Body of pancreas (tissue), 4 donors: ENCODE measurements around the gene POC1A.

ENCODE experiments used
- POLR2A ChIP-seq, 3 donors: fragments of 450-650 bp; IDR thresholded peaks; one replicate each; pipeline ENCODE4 v1.6.1; 2016; ENCODE audit warnings: antibody characterized with exemption in 3 of 3, mild to moderate bottlenecking in 2 of 3
- TF ChIP-seq, protein P1 (sequence below), 7 experiments: fragments of 450-650 bp in 4 of 7; fragments of 200-600 bp in 3 of 7; sonication (generic) in 3 of 7; IDR thresholded peaks; one replicate each; pipeline ENCODE4 v1.5.1; 2016 to 2019; ENCODE audit warnings: antibody characterized with exemption in 7 of 7

DNA sequence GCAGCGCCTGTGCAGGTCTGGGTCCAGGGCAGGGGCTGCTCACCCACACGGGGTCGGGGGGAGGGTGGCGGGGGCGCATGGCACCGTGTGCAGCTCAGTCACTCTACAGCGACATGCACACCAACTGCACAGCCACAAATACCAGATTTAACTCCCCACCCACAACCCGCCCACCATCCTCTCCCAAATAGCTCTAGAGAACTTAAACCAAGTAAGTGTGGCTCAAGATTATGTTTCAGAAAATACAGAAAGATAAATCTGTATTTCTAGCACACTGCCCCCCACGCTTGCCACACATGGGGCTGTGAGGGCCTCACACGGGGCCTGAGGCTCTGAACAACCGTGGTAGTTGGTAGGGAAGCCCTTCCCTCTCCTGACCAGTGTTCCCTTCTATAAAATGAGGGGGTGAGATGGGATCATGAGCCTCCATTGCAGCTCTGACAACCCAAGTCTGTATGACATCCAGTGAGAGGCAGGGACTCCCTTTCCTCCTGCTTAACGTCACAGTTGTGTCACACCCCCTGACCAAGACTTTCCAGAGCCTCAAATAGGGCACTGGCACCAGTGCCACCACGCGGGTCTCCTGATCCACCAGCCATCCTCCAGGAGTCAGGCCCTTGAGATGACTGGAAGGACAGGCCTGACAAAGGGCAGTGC lies 23.1 kb downstream of the POC1A start:
- TF ChIP-seq, protein P1, sequence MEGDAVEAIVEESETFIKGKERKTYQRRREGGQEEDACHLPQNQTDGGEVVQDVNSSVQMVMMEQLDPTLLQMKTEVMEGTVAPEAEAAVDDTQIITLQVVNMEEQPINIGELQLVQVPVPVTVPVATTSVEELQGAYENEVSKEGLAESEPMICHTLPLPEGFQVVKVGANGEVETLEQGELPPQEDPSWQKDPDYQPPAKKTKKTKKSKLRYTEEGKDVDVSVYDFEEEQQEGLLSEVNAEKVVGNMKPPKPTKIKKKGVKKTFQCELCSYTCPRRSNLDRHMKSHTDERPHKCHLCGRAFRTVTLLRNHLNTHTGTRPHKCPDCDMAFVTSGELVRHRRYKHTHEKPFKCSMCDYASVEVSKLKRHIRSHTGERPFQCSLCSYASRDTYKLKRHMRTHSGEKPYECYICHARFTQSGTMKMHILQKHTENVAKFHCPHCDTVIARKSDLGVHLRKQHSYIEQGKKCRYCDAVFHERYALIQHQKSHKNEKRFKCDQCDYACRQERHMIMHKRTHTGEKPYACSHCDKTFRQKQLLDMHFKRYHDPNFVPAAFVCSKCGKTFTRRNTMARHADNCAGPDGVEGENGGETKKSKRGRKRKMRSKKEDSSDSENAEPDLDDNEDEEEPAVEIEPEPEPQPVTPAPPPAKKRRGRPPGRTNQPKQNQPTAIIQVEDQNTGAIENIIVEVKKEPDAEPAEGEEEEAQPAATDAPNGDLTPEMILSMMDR (IDR thresholded peaks at IDR 0.05), result no peak
- TF ChIP-seq POLR2A (IDR thresholded peaks at IDR 0.05), result no peak
